Activated T-cell treated with anti-CD3 and anti-CD28 coated beads for 4 hours (primary cell): ENCODE data around the gene ZNF679.
"Not testable (repeated sequence)": the region's sequence is repeated elsewhere in the genome, so short reads cannot be mapped to it uniquely, and the experiment has no call there.

ENCODE experiments used
- DNase-seq: peaks from one replicate; pipeline ENCODE4 v3.0.0-alpha.2; 2020

The ZNF679 gene

DNA sequence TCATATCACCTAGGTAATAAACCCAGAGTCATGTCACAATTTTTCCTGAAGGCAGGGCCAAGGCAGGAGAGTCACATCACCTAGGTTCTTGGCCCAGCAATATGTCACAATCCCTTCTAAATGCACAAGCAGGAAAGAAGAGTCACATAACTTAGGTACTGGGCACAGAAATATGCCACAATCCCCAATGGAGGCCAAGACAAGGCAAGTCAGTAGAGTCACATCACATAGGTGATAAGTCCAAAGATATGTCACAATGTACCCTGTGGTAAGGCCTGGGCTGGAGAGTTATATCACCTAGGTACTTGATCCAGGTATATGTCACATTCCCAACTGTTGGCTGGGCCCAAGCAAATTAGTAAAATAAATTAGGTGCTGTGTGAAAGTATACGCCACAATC lies at the start of gene ZNF679:
Gene ZNF679, plus strand, starts transcription at position 301 of the 400 bp plus-strand sequence. CDS start 20,644 bp downstream, outside the sequence.
- DNase-seq: not testable (repeated sequence)

DNA sequence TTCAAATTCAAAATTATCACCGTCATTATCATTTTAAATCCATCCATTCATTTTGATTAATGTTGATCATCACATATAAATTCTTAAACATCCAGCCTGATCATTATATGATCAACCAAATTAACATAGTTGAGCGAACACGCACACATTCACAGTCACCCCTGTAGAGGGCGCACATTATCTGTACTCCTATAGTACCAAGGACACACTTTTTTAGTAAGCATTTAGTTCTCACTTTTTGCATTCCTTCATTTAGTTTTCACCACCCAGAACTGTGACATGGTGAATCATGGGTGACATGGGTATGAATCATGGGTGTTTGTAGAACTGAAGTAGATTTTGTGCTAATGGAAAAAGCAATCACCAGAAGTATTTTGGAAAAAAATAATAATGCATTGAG lies 47.3 kb upstream of the ZNF679 start:
- no peak for DNase-seq

GRCh38 chr7:64181586-64181985 lies 46.7 kb upstream of the ZNF679 start:
- no peak for DNase-seq

- DNase-seq: no peak
Measured at GRCh38 chr7:64182036-64182790, 46.1 kb upstream of the ZNF679 start.

DNA sequence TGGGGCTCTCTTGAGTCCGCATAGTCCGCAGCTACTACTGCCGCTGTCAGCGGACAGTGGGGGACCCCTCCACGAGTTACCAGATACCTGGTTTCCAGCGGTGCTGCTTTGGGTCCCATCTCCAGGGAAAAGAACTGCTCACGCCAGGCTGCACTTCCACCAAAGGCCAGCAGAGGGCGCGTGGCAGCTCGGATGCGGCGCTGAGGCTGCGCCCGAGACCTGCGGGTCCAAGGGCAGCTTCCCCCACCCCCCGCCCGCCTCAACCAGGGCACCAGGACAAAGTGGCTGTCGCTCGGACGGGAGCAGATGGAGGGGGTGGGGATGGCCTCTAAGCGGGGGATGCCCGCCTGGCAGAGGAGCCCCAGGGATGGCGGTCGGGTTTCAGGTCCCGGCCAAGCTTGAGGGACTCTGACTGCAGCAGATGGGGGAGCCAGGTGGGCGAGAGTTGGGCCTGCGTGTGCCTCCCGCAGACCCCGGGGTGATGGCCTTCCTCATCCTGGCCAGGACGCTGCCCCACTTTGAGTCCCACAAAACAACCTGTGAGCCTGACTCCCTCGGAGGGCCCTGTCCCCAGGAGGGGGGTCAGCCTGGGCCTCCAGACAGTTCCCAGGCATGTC lies 45.0 kb upstream of the ZNF679 start:
- DNase-seq: peak; percentile 23

DNA sequence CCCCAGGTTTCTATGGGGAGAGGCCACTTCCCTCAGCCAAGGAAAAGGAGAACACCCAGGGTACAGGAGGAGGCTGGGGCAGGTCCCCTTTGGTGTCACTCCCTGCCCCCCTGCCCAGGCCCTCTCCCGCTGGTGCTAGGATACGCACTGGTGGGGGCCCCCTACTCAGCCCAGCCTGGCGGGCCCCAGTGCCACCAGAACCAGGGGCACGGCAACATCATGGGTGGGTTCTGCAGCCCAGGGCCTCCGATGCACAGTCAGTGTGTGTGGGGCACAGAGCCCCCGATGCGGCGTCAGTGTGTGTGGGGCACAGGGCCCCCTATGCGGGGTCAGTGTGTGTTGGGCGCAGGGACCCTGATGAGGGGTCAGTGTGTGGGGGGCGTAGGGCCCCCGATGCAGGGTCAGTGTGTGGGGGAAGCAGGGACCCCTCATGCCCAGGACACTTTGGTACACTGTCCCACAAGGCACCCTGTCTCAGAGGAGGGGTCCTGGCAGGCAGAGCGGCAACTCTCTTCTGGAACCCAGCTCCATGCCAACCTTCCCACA lies 44.4 kb upstream of the ZNF679 start:
- no peak for DNase-seq

GRCh38 chr7:64184376-64184775 lies 43.9 kb upstream of the ZNF679 start:
- DNase-seq: no peak

- no peak for DNase-seq
Measured at GRCh38 chr7:64187408-64187807, 40.9 kb upstream of the ZNF679 start.

DNA sequence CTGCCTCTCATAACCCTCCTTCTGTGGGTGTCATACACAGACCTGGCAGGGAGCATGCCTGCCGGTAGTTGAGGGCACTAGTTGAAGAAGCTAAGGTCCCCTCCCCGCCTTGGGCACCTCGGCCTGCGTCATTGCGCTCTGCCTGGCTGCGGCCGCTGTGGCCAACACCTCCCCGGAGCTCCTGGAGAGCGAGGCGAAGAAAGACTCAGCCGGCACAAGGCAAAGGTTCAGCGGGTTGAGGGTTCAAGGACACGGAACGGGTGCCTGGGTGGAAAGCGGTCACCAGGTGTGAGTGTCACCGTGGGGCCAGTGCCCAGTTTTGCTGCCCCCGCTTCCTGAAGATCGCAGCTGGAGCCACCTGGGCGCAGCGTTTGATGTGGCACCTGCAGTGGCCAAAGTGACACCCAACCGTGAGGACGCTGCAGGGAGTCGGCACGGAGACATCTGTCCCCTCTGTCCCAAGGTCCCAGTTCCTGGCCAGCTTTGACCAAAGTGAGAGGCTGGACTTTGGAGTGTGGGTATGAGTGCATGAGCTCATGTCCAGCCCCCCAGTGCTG lies 36.0 kb upstream of the ZNF679 start:
- no peak for DNase-seq

- DNase-seq: no peak
Measured at GRCh38 chr7:64192775-64193174, 35.5 kb upstream of the ZNF679 start.

- no peak for DNase-seq
Measured at GRCh38 chr7:64206903-64207302, 21.4 kb upstream of the ZNF679 start, which contains the start of gene ZNF735. TSS of gene ZNF735 (plus strand) at chr7:64207203. CDS start at chr7:64207203, 0 bp downstream.

- not testable (repeated sequence) for DNase-seq
Measured at GRCh38 chr7:64219710-64220298, 8.5 kb upstream of the ZNF679 start.

- no peak for DNase-seq
Measured at GRCh38 chr7:64223366-64223765, 4.9 kb upstream of the ZNF679 start.

DNA sequence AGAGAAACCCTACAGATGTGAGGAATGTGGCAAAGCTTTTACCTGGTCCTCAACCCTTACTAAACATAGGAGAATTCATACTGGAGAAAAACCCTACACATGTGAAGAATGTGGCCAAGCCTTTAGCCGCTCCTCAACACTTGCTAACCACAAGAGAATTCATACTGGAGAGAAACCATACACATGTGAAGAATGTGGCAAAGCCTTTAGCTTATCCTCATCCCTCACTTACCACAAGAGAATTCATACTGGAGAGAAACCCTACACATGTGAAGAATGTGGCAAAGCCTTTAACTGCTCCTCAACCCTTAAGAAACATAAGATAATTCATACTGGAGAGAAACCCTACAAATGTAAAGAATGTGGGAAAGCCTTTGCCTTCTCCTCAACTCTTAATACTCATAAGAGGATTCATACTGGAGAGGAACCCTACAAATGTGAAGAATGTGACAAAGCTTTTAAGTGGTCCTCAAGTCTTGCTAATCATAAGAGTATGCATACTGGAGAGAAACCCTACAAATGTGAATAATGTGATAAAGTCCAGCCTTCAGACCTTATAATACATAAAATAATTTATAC lies 38.2 kb downstream of the ZNF679 start:
- no peak for DNase-seq

DNA sequence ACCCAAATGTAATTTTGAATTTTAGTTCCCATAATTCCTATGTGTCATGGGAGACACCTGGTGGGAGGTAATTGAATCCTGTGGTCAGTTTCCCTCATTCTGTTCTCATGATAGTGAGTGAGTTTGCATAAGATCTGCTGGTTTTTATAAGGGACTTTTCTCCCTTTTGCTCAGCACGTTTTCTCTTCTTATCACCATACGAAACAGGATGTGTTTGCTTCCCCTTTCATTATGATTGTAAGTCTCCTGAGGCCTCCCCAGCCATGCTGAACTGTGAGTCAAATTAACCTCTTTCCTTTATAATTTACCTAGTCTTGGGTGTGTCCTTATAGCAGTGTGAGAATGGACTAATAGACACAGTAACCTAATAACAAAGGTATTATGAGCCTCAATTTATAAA lies 49.4 kb downstream of the ZNF679 start:
- no peak for DNase-seq

DNA sequence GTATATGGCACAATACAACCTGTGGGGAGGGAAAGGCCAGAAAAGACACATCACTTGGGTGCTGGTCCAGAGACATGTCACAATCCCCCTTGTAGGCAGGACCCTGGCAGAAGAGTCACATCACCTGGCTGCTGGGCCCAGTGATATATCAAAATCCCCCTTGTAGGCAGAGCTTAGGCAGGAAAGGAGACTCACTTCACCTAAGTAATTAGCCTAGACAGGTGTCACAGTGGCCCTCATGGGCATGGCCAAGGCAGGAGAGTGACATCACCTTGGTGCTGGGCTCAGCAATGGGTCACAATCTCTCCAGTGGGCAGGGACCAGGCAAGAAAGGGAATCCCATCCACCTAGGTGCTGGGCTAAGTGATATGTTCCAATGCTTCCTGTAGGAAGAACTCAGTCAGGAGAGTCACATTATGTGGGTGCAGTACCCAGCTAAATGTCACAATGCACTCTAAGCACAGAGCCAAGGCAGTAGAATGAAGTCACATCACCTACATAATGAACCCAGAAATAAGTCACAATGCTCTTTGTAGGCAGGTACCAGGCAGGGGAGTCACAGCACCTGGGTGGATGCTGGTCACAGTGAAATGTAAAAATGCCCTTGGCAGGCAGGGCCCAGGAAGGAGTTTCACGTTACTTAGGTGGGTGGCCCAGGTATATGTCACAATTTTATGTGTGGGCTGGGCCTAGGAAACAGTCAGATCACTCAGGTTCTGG lies 66.6 kb downstream of the ZNF679 start:
- no peak for DNase-seq

GRCh38 chr7:64297418-64297817 lies 69.1 kb downstream of the ZNF679 start:
- not testable (repeated sequence) for DNase-seq

DNA sequence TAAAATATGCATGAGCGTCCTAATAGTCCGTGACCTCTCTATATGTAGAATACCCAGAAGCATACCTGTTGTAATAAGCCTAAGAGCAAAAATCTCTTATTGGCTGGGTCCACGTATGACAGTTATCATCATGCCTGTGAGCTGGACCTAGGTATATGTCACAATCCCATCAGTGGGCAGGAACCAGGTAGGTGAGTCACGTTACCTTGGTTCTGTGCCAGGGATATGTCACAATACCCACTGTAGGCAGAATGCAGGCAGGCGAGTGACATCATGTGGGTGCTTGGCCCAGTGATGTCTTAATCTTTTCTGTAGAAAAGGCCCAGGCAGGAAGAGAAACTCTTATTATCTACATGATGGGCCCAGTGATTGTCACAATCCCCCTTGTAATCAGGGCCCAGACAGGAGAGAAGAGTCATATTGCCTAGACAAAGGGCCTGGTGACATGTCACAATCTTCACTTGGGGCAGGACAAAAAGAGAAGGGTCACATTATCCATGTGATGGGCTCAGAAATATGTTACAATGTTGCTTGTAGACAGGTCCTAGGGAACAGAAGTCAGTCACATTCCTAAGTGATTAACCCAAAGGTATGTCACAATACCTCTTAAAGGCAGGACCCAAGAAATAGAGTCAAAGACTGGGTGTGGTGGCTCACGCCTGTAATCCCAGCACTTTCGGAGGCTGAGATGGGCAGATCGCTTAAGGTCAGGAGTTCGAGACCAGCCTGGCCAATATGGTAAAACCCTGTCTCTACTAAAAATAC lies 72.5 kb downstream of the ZNF679 start:
- no peak for DNase-seq

DNA sequence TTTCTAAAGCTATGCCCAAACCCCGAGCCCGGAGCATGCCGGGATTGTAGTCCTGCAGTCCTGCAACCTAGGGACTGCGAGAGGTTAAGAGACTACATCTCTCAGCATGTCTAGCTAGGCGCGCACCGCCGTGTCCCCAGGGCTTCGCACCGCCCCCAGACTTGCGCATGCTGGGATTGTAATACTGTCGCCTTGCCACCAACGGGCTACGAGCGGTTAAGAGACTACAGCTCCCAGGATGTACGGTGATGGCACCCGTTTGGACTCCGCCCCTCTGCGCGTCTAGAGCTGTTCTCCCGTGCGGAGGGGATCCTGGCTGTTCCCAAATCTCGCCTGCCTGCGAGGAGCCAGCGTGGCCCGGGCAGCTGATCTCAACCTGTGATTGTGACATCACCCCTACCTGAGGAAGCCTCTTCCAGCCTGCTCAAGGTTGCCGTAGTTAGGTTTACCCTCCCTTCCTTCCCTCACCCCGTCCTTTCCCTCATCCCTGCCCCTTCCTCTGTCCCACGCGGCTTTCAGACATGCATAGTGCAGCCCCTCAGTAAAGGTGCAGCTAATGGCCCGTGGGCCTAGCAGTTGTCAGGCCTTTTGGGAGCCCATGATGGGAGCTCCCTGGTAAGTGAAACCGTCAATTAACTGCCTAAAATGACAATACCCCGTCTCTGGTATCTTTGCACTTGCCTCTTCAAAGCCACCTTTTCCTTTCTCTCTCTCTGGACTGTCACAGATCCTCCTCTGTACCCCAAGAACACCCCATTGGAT lies 79.2 kb downstream of the ZNF679 start:
- DNase-seq: peak; percentile 88

DNA sequence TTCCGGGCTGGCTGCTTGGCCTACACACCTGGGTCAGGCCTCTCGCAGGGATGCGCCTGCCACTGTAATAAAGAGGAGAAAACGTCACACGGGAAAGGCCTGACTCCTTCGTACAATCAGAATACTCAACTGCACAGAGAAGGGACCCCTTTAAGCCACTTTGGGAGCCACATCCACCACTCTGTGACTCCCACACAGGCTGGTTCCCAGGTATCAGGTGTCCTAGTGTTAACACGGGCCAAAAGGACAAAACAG lies 79.7 kb downstream of the ZNF679 start:
- DNase-seq: no peak

- DNase-seq: no peak
Measured at GRCh38 chr7:64310426-64310825, 82.2 kb downstream of the ZNF679 start.
